ENCODE measurements around the gene GPR135.

DNA sequence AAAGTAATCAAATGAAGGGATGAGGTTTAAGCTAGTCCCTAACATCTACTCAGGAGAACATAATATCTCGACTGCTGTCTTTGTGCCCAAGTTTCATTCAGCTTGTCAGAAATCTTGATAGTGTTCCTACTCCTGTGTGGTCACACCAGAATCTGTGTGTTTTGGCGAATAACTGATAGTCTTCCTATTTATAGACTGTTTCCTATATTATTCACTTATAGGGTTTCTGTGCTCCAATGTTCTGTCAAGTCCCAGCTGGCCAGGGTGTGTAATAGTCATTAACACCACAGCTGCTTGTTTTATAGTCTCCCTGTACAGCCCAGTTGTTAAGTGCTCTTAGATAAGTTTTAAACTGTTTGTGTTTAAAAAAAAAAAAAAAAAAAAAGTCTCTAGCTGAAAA is 45.9 kb downstream of the GPR135 start:
- no peak for TF ChIP-seq SMC3 (IDR thresholded peaks at IDR 0.05; ENCODE audit: low read depth, low read length)
- no peak for TF ChIP-seq FOXJ3 (CRISPR knock-in tag; IDR thresholded peaks at IDR 0.05)
- TF ChIP-seq, protein P1, sequence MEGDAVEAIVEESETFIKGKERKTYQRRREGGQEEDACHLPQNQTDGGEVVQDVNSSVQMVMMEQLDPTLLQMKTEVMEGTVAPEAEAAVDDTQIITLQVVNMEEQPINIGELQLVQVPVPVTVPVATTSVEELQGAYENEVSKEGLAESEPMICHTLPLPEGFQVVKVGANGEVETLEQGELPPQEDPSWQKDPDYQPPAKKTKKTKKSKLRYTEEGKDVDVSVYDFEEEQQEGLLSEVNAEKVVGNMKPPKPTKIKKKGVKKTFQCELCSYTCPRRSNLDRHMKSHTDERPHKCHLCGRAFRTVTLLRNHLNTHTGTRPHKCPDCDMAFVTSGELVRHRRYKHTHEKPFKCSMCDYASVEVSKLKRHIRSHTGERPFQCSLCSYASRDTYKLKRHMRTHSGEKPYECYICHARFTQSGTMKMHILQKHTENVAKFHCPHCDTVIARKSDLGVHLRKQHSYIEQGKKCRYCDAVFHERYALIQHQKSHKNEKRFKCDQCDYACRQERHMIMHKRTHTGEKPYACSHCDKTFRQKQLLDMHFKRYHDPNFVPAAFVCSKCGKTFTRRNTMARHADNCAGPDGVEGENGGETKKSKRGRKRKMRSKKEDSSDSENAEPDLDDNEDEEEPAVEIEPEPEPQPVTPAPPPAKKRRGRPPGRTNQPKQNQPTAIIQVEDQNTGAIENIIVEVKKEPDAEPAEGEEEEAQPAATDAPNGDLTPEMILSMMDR (IDR thresholded peaks at IDR 0.05): no peak
- TF ChIP-seq, protein P2, sequence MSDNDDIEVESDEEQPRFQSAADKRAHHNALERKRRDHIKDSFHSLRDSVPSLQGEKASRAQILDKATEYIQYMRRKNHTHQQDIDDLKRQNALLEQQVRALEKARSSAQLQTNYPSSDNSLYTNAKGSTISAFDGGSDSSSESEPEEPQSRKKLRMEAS (IDR thresholded peaks at IDR 0.05; ENCODE audit: low read depth): no peak
- no peak for TF ChIP-seq MXI1 (IDR thresholded peaks at IDR 0.05; ENCODE audit: low read depth, low read length)
- TF ChIP-seq POLR2AphosphoS5 (IDR thresholded peaks at IDR 0.05; ENCODE audit: low read depth, low read length): no peak

Measured in SK-N-SH (cell line).